Kidney epithelial cell (primary cell): ENCODE results near the gene CGN. TPM values are rescaled to one million over a fixed set of nuclear protein-coding genes. Genes with fewer than 3 reads are reported as not detected.

Experiments used
- DNase-seq: peaks from one replicate; pipeline ENCODE4 v3.0.0-alpha.2; 2010; ENCODE audit warnings: low read depth
- H3K27me3 ChIP-seq: 2 replicates; pipeline ENCODE4 v1.6.0; 2011; ENCODE audit warnings: low read length; ENCODE audit not compliant: control insufficient read depth, insufficient read depth
- H3K36me3 ChIP-seq: 2 replicates; pipeline ENCODE4 v1.5.1; 2011; ENCODE audit warnings: low read length; ENCODE audit not compliant: control insufficient read depth, insufficient read depth
- H3K4me3 ChIP-seq: 2 replicates; pipeline ENCODE4 v1.5.1; 2011; ENCODE audit warnings: low read depth, mild to moderate bottlenecking, control low read depth, low read length
- CTCF ChIP-seq: IDR thresholded peaks from 2 replicates; pipeline ENCODE4 v1.5.1; 2011; ENCODE audit warnings: mild to moderate bottlenecking, moderate library complexity, low read length, control low read depth, inconsistent platforms; ENCODE audit not compliant: insufficient read depth, poor library complexity, severe bottlenecking
- total RNA-seq: library from RNA; depleted of rRNA; stranded (reverse); fragments of >200 nt; gene quantifications from 2 replicates; pipeline ENCODE4 v1.2.3, GENCODE V29; 2015

Gene CGN
- total RNA-seq, 1 donor from 2014 or later: 29.3 TPM

GRCh38 chr1:151513626-151514121 lies 2.5 kb downstream of the CGN start:
- Histone ChIP-seq H3K27me3 (no peaks in the 10 kb centered on the region), H3K36me3 (no peaks in the 10 kb centered on the region), H3K4me3 (no peak overlapping the region)
- TF ChIP-seq CTCF: no peak
- no peak for DNase-seq

GRCh38 chr1:151514366-151514765 lies 3.2 kb downstream of the CGN start:
- TF ChIP-seq CTCF: no peak

GRCh38 chr1:151515265-151515664 lies 4.1 kb downstream of the CGN start:
- Histone ChIP-seq H3K27me3 (no peaks in the 10 kb centered on the region), H3K36me3 (no peaks in the 10 kb centered on the region), H3K4me3 (no peak overlapping the region)
- no peak for DNase-seq
- no peak for TF ChIP-seq CTCF

More at GRCh38 chr1:151514366-151514765, 3.2 kb downstream of the CGN start:
- no peaks in the 10 kb centered on the region for H3K27me3 ChIP-seq
- DNase-seq: no peak
- H3K4me3 ChIP-seq: no peak overlapping the region
- no peaks in the 10 kb centered on the region for H3K36me3 ChIP-seq

GRCh38 chr1:151516031-151516511 lies 4.9 kb downstream of the CGN start:
- H3K27me3 ChIP-seq: no peaks in the 10 kb centered on the region
- no peak overlapping the region for H3K4me3 ChIP-seq
- DNase-seq: no peak
- no peaks in the 10 kb centered on the region for H3K36me3 ChIP-seq
- TF ChIP-seq CTCF: no peak

- DNase-seq: no peak
- Histone ChIP-seq H3K27me3 (no peaks in the 10 kb centered on the region), H3K36me3 (no peaks in the 10 kb centered on the region), H3K4me3 (no peak overlapping the region)
- no peak for TF ChIP-seq CTCF
These were observed 7.2 kb downstream of the CGN start for GRCh38 chr1:151518431-151518830.

GRCh38 chr1:151518936-151519335 lies 7.7 kb downstream of the CGN start:
- H3K36me3 ChIP-seq: no peaks in the 10 kb centered on the region
- no peak for DNase-seq

More at GRCh38 chr1:151518936-151519335, 7.7 kb downstream of the CGN start:
- Histone ChIP-seq H3K27me3 (no peaks in the 10 kb centered on the region), H3K4me3 (no peak overlapping the region)
- TF ChIP-seq CTCF: no peak
